ENCODE measurements around the gene RBBP4. TPM values are rescaled to one million over a fixed set of nuclear protein-coding genes. Genes with fewer than 3 reads are reported as not detected.

Gene RBBP4
- total RNA-seq, 4 donors from 2014 or later, result 79.7 to 135 (median 109) TPM

GRCh38 chr1:32718036-32718435 lies 67.0 kb downstream of the RBBP4 start:
- H3K4me3 ChIP-seq, result no peak overlapping the region
- DNase-seq (ENCODE audit: low spot score in 2 of 2), result no peak
- no peaks in the 10 kb centered on the region for H3K27me3 ChIP-seq
- H3K27ac ChIP-seq, result no peak overlapping the region
- TF ChIP-seq CTCF (IDR thresholded peaks at IDR 0.05) (no peak), EP300 (IDR thresholded peaks at IDR 0.05) (no peak), POLR2A (IDR thresholded peaks at IDR 0.05) (no peak)
- H3K36me3 ChIP-seq, result no peaks in the 10 kb centered on the region
- no peaks in the 10 kb centered on the region for H3K9me3 ChIP-seq
- no peaks in the 10 kb centered on the region for H3K4me1 ChIP-seq
- 80 to 81% methylated on average over 2 of the region's 2 CpGs for WGBS, 2 donors

- Histone ChIP-seq H3K27ac (no peak overlapping the region), H3K4me1 (no peaks in the 10 kb centered on the region), H3K27me3 (no peaks in the 10 kb centered on the region), H3K4me3 (no peak overlapping the region), H3K36me3 (no peaks in the 10 kb centered on the region), H3K9me3 (no peaks in the 10 kb centered on the region)
- TF ChIP-seq POLR2A (IDR thresholded peaks at IDR 0.05), result no peak
- TF ChIP-seq CTCF (IDR thresholded peaks at IDR 0.05), result no peak
- TF ChIP-seq EP300 (IDR thresholded peaks at IDR 0.05), result no peak
- 92% methylated on average over 1 of the region's 1 CpG for WGBS, 2 donors
- no peak for DNase-seq (ENCODE audit: low spot score in 2 of 2)
These were observed 67.5 kb downstream of the RBBP4 start for GRCh38 chr1:32718527-32718926.

GRCh38 chr1:32719681-32720275 lies 68.8 kb downstream of the RBBP4 start:
- 27 to 53% methylated on average over 2 to 4 of the region's 4 CpGs for WGBS, 2 donors
- H3K4me3 ChIP-seq, result no peak overlapping the region
- no peak overlapping the region for H3K27ac ChIP-seq

GRCh38 chr1:32724678-32725614 lies 73.9 kb downstream of the RBBP4 start:
- DNase-seq (ENCODE audit: low spot score in 2 of 2), result peak in 1 of 2 donors; percentile 24
- Histone ChIP-seq H3K9me3 (no peaks in the 10 kb centered on the region), H3K36me3 (no peaks in the 10 kb centered on the region), H3K4me3 (no peak overlapping the region), H3K4me1 (peaks cover 0 to 14% (median 0%) of the 10 kb centered on the region in 4 donors), H3K27ac (no peak overlapping the region), H3K27me3 (no peaks in the 10 kb centered on the region)
- TF ChIP-seq EP300 (IDR thresholded peaks at IDR 0.05), result peak in 1 of 2 donors; percentile 20
- no peak for TF ChIP-seq CTCF (IDR thresholded peaks at IDR 0.05)
- WGBS, 2 donors, result 62% methylated on average over 13 to 14 of the region's 14 CpGs

More at GRCh38 chr1:32719681-32720275, 68.8 kb downstream of the RBBP4 start:
- DNase-seq (ENCODE audit: low spot score in 2 of 2), result no peak
- H3K4me1 ChIP-seq, result peaks cover 0 to 4% (median 0%) of the 10 kb centered on the region in 4 donors
- H3K36me3 ChIP-seq, result no peaks in the 10 kb centered on the region
- TF ChIP-seq POLR2A (IDR thresholded peaks at IDR 0.05) (no peak), EP300 (IDR thresholded peaks at IDR 0.05) (no peak), CTCF (IDR thresholded peaks at IDR 0.05) (no peak)
- no peaks in the 10 kb centered on the region for H3K9me3 ChIP-seq
- no peaks in the 10 kb centered on the region for H3K27me3 ChIP-seq

- no peak overlapping the region for H3K27ac ChIP-seq
- 87 to 93% methylated on average over 3 of the region's 3 CpGs for WGBS, 2 donors
- no peaks in the 10 kb centered on the region for H3K9me3 ChIP-seq
- no peak for TF ChIP-seq CTCF (IDR thresholded peaks at IDR 0.05)
- no peaks in the 10 kb centered on the region for H3K36me3 ChIP-seq
- no peaks in the 10 kb centered on the region for H3K27me3 ChIP-seq
- no peak for DNase-seq (ENCODE audit: low spot score in 2 of 2)
- peaks cover 0 to 14% (median 0%) of the 10 kb centered on the region in 4 donors for H3K4me1 ChIP-seq
- H3K4me3 ChIP-seq, result no peak overlapping the region
These were observed 74.6 kb downstream of the RBBP4 start for GRCh38 chr1:32725615-32725982.
